NT2/D1 (cell line): ENCODE data around the gene EXOC2.
"Not testable (repeated sequence)": the region's sequence is repeated elsewhere in the genome, so short reads cannot be mapped to it uniquely, and the experiment has no call there.

ENCODE experiments used
- DNase-seq: peaks from one replicate; pipeline ENCODE4 v3.0.0-alpha.2; 2011; ENCODE audit warnings: low read depth, low spot score
- H3K27me3 ChIP-seq: 2 replicates; pipeline ENCODE4 v1.6.0; 2011; ENCODE audit warnings: mild to moderate bottlenecking; ENCODE audit not compliant: insufficient read length, insufficient read depth
- H3K36me3 ChIP-seq: 2 replicates; pipeline ENCODE4 v1.6.1; 2011; ENCODE audit warnings: mild to moderate bottlenecking, low read length, mixed read lengths; ENCODE audit not compliant: insufficient read depth, insufficient read length
- H3K4me1 ChIP-seq: 2 replicates; pipeline ENCODE4 v1.5.1; 2011; ENCODE audit not compliant: insufficient read depth, insufficient read length
- H3K4me3 ChIP-seq: 2 replicates; pipeline ENCODE4 v1.5.1; 2011; ENCODE audit warnings: low read depth; ENCODE audit not compliant: insufficient read length
- H3K9ac ChIP-seq: 2 replicates; pipeline ENCODE4 v1.6.0; 2011; ENCODE audit warnings: low read depth; ENCODE audit not compliant: insufficient read length
- H3K9me3 ChIP-seq: 2 replicates; pipeline ENCODE4 v1.5.1; 2011; ENCODE audit warnings: mild to moderate bottlenecking, low read length; ENCODE audit not compliant: insufficient read depth
- SUZ12 ChIP-seq: IDR thresholded peaks from 2 replicates; pipeline ENCODE4 v1.6.1; 2011; ENCODE audit not compliant: insufficient read length, insufficient read depth; ENCODE audit errors: extremely low read depth
- YY1 ChIP-seq: IDR thresholded peaks from 2 replicates; pipeline ENCODE4 v1.6.1; 2011; ENCODE audit not compliant: insufficient read length, insufficient read depth
- ZNF274 ChIP-seq: IDR thresholded peaks from 2 replicates; pipeline ENCODE4 v1.6.1; 2011; ENCODE audit warnings: mild to moderate bottlenecking, low read depth, low read length

Gene EXOC2

GRCh38 chr6:563863-564262, 129.1 kb downstream of the EXOC2 start:
- Histone ChIP-seq H3K4me1 (no peaks in the 10 kb centered on the region), H3K4me3 (no peak overlapping the region), H3K9ac (no peak overlapping the region), H3K36me3 (peaks cover 35% of the 10 kb centered on the region), H3K9me3 (no peaks in the 10 kb centered on the region), H3K27me3 (no peaks in the 10 kb centered on the region)
- DNase-seq = no peak
- no peak for TF ChIP-seq YY1
- no peak for TF ChIP-seq SUZ12
- no peak for TF ChIP-seq ZNF274

DNA sequence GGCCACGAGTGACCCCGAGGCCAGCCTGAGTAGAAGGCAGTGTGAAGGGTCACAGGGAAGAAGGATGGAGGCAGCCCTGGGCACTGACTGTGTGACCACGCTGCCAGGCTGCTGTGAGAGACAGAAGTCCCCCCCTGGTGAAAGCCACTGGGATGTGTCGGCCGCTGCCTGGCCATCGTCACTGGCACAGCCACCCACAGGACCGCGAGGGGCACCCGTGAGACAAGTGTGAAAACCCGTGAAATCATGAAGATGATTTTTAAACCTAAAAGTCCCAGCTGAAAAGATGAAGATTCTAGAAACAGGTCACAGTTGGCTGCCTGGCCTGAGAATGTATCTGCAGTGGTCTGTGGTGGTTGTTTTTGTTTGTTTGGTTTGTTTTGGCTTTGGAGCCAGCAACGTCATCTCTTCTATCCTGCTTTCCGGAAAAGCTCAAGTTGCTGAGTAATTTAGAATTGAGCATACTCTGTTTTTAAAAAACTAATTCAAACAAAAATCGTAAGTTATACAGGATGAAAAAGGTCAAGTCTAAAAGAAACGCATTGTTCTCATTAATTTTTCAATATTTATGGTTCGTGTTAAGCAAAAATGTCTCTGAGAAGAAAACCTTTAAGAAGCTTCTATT, 130.8 kb downstream of the EXOC2 start:
- TF ChIP-seq ZNF274 (no peak), YY1 (no peak), SUZ12 (no peak)
- Histone ChIP-seq H3K4me3 (no peak overlapping the region), H3K27me3 (no peaks in the 10 kb centered on the region), H3K9ac (no peak overlapping the region), H3K9me3 (no peaks in the 10 kb centered on the region), H3K4me1 (no peaks in the 10 kb centered on the region), H3K36me3 (peaks cover 33% of the 10 kb centered on the region)
- DNase-seq = no peak

DNA sequence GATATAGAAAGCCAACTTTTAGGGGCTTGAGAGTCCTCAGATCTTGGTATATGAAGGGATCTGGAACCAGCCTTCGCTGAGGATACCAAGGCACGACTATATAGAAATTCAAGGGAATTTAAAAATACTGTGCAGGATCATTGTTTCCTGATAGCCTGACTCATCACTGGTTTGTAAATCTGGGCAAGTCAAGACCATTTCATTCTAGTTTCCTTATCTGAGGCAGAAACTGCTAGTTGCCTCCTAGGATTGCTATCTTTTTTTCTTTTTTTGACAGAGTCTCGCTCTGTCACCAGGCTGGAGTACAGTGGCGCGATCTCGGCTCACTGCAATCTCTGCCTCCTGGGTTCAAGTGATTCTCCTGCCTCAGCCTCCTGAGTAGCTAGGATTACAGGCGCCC, 131.6 kb downstream of the EXOC2 start:
- H3K36me3 ChIP-seq = peaks cover 34% of the 10 kb centered on the region
- H3K9me3 ChIP-seq, DNase-seq, H3K27me3 ChIP-seq, H3K9ac ChIP-seq, H3K4me3 ChIP-seq, H3K4me1 ChIP-seq: not testable (repeated sequence)

DNA sequence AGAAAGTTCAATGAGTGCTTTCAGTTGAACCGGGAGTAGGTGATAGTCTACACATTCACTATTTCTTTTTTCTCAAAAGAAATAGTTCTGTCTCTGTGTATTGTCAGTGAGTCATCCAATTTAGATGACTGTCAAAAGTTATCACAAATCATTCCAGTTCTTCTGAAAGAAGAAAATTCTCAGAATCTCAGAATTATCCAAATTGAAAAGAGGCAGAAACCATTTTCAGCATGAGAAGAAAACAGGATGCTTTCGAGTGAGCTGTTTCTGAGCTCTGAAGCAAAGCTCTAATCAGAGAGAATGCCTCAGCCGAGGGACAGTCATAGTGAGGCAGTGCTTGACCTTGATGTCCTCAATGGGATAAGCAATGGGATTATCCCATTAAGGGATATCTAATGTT, 134.0 kb downstream of the EXOC2 start:
- TF ChIP-seq SUZ12 (no peak), ZNF274 (no peak), YY1 (no peak)
- DNase-seq = no peak
- no peaks in the 10 kb centered on the region for H3K27me3 ChIP-seq
- H3K4me3 ChIP-seq = no peak overlapping the region
- peaks cover 35% of the 10 kb centered on the region for H3K36me3 ChIP-seq
- no peak overlapping the region for H3K9ac ChIP-seq
- no peaks in the 10 kb centered on the region for H3K4me1 ChIP-seq
- H3K9me3 ChIP-seq = no peaks in the 10 kb centered on the region

DNA sequence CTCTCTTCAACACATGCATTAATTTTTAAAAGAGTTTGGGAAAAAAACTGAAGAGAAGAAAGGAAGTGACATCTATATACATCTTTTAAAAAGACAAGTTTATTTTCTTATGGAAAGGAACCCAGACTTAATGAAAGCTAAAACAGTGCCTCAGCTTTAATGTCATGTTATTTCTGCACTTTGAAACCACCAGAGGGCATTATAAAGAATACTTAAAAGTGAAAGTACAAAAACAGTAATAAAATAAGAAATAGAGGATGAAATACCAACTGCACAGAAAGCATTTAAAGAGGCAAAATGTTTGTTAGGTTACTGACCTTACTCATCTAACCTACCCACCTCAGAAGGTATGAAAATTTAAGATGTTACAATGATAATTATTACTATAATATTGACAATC, 134.8 kb downstream of the EXOC2 start:
- Histone ChIP-seq H3K36me3 (peaks cover 35% of the 10 kb centered on the region), H3K4me3 (no peak overlapping the region), H3K27me3 (no peaks in the 10 kb centered on the region), H3K9ac (no peak overlapping the region), H3K9me3 (no peaks in the 10 kb centered on the region), H3K4me1 (no peaks in the 10 kb centered on the region)
- DNase-seq = no peak
- TF ChIP-seq YY1 (no peak), SUZ12 (no peak), ZNF274 (no peak)

DNA sequence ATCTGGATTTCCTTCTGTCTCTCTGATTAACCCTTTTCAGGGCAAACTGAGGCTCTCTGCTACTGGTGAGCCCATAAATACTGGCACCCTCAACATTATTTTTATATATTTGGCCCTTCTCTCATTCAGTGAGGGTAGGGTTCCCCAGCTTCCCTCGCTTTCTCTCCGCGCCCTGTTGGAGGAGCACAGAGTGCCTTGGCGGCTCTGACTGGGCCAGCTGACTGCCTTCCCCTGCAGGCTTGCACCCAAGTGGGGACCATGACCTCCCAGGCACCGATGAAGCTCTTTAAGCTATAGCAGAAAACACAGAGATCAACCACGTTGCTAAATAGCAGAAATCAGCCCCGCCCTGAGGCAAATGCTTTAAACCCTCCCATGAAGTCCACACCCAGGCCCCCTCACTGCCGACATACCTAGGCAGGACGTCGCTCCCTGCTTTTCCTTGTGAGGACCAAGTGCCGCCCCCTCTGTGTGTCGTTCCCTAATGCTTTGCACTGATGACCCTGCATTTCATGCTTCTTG, 141.0 kb downstream of the EXOC2 start:
- Histone ChIP-seq H3K4me3 (no peak overlapping the region), H3K4me1 (peaks cover 5% of the 10 kb centered on the region), H3K36me3 (peaks cover 24% of the 10 kb centered on the region), H3K27me3 (no peaks in the 10 kb centered on the region), H3K9me3 (no peaks in the 10 kb centered on the region), H3K9ac (no peak overlapping the region)
- no peak for TF ChIP-seq SUZ12
- no peak for TF ChIP-seq YY1
- TF ChIP-seq ZNF274 = no peak
- no peak for DNase-seq

GRCh38 chr6:551405-551804, 141.5 kb downstream of the EXOC2 start:
- no peak overlapping the region for H3K9ac ChIP-seq
- no peaks in the 10 kb centered on the region for H3K27me3 ChIP-seq
- no peaks in the 10 kb centered on the region for H3K9me3 ChIP-seq
- peaks cover 24% of the 10 kb centered on the region for H3K36me3 ChIP-seq
- no peak for TF ChIP-seq SUZ12
- no peak for TF ChIP-seq ZNF274
- TF ChIP-seq YY1 = no peak
- peak; percentile 51 for DNase-seq
- H3K4me1 ChIP-seq = peaks cover 5% of the 10 kb centered on the region
- no peak overlapping the region for H3K4me3 ChIP-seq

GRCh38 chr6:549906-550305, 143.0 kb downstream of the EXOC2 start:
- no peaks in the 10 kb centered on the region for H3K9me3 ChIP-seq
- H3K4me3 ChIP-seq = no peak overlapping the region
- peaks cover 19% of the 10 kb centered on the region for H3K36me3 ChIP-seq
- no peaks in the 10 kb centered on the region for H3K27me3 ChIP-seq
- TF ChIP-seq YY1 = no peak
- TF ChIP-seq SUZ12 = no peak
- no peak for TF ChIP-seq ZNF274
- no peak for DNase-seq
- no peak overlapping the region for H3K9ac ChIP-seq
- H3K4me1 ChIP-seq = peaks cover 5% of the 10 kb centered on the region
